ENCODE results near the gene GCC2. TPM values are rescaled to one million over a fixed set of nuclear protein-coding genes. Genes with fewer than 3 reads are reported as not detected.
"Not testable (repeated sequence)": the region's sequence is repeated elsewhere in the genome, so short reads cannot be mapped to it uniquely, and the experiment has no call there.

GCC2 gene
- total and polyA plus RNA-seq, 2 experiments from 2014 or later = 43.4 to 172 TPM

DNA sequence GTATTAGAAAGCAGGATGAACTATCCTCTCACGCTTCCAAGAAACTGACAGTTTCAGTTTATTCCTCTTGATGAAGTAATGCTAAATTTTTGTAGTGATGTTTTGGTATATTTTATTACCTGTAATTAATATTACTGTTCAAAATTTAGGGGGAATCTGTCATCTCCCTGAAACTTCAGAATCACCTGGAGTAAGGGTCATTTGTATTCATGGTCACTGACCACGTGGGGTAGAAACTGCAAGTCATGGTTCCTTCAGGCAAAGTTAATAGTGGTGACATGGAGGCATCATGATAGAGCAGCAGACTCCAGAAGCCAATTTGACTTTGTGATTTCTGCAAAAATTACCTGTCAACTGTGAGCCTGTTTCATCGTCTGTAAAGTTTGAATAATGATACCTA lies 47.2 kb downstream of the GCC2 start:
- not testable (repeated sequence) for H3K4me3 ChIP-seq; H3K4me1 Mint-ChIP-seq; H3K9me2 ChIP-seq (ENCODE audit: insufficient read depth); H4K20me1 ChIP-seq (replicated peaks; ENCODE audit: insufficient read depth); ATAC-seq; H2AFZ ChIP-seq; H3K27ac Mint-ChIP-seq; H3K4me1 ChIP-seq (ENCODE audit: insufficient read depth); H3K4me3 Mint-ChIP-seq; DNase-seq (ENCODE audit: low spot score); H3K27ac ChIP-seq (ENCODE audit: low read depth); H3K27me3 ChIP-seq (ENCODE audit: insufficient read depth); H3K79me2 ChIP-seq (replicated peaks; ENCODE audit: insufficient read depth); H3K4me2 ChIP-seq; H3K9me3 Mint-ChIP-seq; H3K27me3 Mint-ChIP-seq (ENCODE audit: insufficient read depth, low read depth, poor library complexity); H3F3A ChIP-seq (replicated peaks; ENCODE audit: low read depth)
- peaks cover 51% of the 10 kb centered on the region for H3K36me3 Mint-ChIP-seq (ENCODE audit: low read depth)
- peaks cover 17% of the 10 kb centered on the region for H3K36me3 ChIP-seq (ENCODE audit: insufficient read depth)

- not testable (repeated sequence) for H3K4me1 ChIP-seq (ENCODE audit: insufficient read depth); H4K20me1 ChIP-seq (replicated peaks; ENCODE audit: insufficient read depth); H3K9me2 ChIP-seq (ENCODE audit: insufficient read depth); H3F3A ChIP-seq (replicated peaks; ENCODE audit: low read depth); H3K36me3 ChIP-seq (ENCODE audit: insufficient read depth); H3K27ac ChIP-seq (ENCODE audit: low read depth); H3K4me3 ChIP-seq; H3K27me3 Mint-ChIP-seq (ENCODE audit: insufficient read depth, low read depth, poor library complexity); H3K4me2 ChIP-seq; H3K4me1 Mint-ChIP-seq; H3K9me3 Mint-ChIP-seq; H3K79me2 ChIP-seq (replicated peaks; ENCODE audit: insufficient read depth); H3K27me3 ChIP-seq (ENCODE audit: insufficient read depth); H3K4me3 Mint-ChIP-seq; H2AFZ ChIP-seq; H3K27ac Mint-ChIP-seq; ATAC-seq; DNase-seq (ENCODE audit: low spot score)
- peaks cover 41% of the 10 kb centered on the region for H3K36me3 Mint-ChIP-seq (ENCODE audit: low read depth)
Observed at GRCh38 chr2:108507620-108508019, 58.6 kb downstream of the GCC2 start.

DNA sequence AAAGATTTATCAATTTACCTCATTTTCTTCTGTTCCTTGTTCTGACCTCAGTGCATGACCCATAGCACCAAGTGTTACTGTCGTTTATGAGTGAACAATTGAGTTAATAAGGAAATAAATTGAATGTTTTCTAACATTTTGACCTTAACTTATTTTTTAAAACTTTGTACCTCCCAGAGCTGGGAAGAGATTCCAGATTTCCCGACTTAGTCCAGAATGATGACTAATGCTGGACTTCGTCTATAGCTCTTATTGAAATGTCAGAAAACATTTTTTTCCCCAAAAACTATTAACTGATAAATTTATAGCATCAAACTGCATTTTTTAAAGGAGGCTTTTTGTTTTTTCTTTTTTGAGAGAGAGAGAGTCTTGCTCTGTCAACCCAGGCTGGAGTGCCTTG lies 63.4 kb downstream of the GCC2 start:
- not testable (repeated sequence) for H3K4me1 ChIP-seq (ENCODE audit: insufficient read depth); H2AFZ ChIP-seq; H3K27ac ChIP-seq (ENCODE audit: low read depth); H3K4me3 Mint-ChIP-seq; H3K27me3 ChIP-seq (ENCODE audit: insufficient read depth); DNase-seq (ENCODE audit: low spot score); ATAC-seq; H3K27me3 Mint-ChIP-seq (ENCODE audit: insufficient read depth, low read depth, poor library complexity); H3K4me1 Mint-ChIP-seq; H3K36me3 ChIP-seq (ENCODE audit: insufficient read depth); H3K9me2 ChIP-seq (ENCODE audit: insufficient read depth); H3F3A ChIP-seq (replicated peaks; ENCODE audit: low read depth); H3K4me3 ChIP-seq; H3K27ac Mint-ChIP-seq; H3K79me2 ChIP-seq (replicated peaks; ENCODE audit: insufficient read depth); H3K4me2 ChIP-seq; H4K20me1 ChIP-seq (replicated peaks; ENCODE audit: insufficient read depth); H3K9me3 Mint-ChIP-seq
- peaks cover 12% of the 10 kb centered on the region; the same call in 2 of the 3 replicates for H3K36me3 Mint-ChIP-seq (ENCODE audit: low read depth)

DNA sequence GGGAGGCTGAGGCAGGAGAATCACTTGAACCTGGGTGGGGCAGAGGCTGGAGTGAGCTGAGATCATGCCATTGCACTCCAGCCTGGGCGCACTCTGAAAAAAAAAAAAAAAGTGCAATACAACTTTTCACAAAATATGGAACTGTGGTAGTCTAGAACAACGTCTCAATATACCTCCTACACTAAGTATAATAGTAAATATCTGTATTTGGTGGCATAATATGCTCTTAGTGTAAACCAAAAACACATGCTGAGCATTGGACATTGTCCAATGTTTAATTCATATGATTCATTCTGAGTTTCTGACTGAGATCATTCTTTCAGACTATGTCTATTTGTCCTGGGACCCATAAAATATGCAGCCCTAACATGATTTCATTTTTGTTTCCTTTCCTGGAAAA lies 65.5 kb downstream of the GCC2 start:
- H3K27ac Mint-ChIP-seq; H3K4me2 ChIP-seq; ATAC-seq; H4K20me1 ChIP-seq (replicated peaks; ENCODE audit: insufficient read depth); H3K9me2 ChIP-seq (ENCODE audit: insufficient read depth); DNase-seq (ENCODE audit: low spot score); H3K36me3 ChIP-seq (ENCODE audit: insufficient read depth); H2AFZ ChIP-seq; H3K79me2 ChIP-seq (replicated peaks; ENCODE audit: insufficient read depth); H3K27me3 Mint-ChIP-seq (ENCODE audit: insufficient read depth, low read depth, poor library complexity); H3F3A ChIP-seq (replicated peaks; ENCODE audit: low read depth); H3K4me3 ChIP-seq; H3K36me3 Mint-ChIP-seq (ENCODE audit: low read depth); H3K4me1 Mint-ChIP-seq; H3K9me3 Mint-ChIP-seq; H3K4me3 Mint-ChIP-seq; H3K27ac ChIP-seq (ENCODE audit: low read depth); H3K4me1 ChIP-seq (ENCODE audit: insufficient read depth); H3K27me3 ChIP-seq (ENCODE audit: insufficient read depth): not testable (repeated sequence)

GRCh38 chr2:108524688-108525087 lies 75.7 kb downstream of the GCC2 start:
- H3K27me3 Mint-ChIP-seq (ENCODE audit: insufficient read depth, low read depth, poor library complexity); H4K20me1 ChIP-seq (replicated peaks; ENCODE audit: insufficient read depth); ATAC-seq; H3K9me3 Mint-ChIP-seq; DNase-seq (ENCODE audit: low spot score); H3F3A ChIP-seq (replicated peaks; ENCODE audit: low read depth); H3K27ac Mint-ChIP-seq; H3K4me3 ChIP-seq; H3K27me3 ChIP-seq (ENCODE audit: insufficient read depth); H3K9me2 ChIP-seq (ENCODE audit: insufficient read depth); H2AFZ ChIP-seq; H3K4me1 Mint-ChIP-seq; H3K36me3 Mint-ChIP-seq (ENCODE audit: low read depth); H3K79me2 ChIP-seq (replicated peaks; ENCODE audit: insufficient read depth); H3K4me1 ChIP-seq (ENCODE audit: insufficient read depth); H3K4me3 Mint-ChIP-seq; H3K4me2 ChIP-seq; H3K36me3 ChIP-seq (ENCODE audit: insufficient read depth); H3K27ac ChIP-seq (ENCODE audit: low read depth): not testable (repeated sequence)

DNA sequence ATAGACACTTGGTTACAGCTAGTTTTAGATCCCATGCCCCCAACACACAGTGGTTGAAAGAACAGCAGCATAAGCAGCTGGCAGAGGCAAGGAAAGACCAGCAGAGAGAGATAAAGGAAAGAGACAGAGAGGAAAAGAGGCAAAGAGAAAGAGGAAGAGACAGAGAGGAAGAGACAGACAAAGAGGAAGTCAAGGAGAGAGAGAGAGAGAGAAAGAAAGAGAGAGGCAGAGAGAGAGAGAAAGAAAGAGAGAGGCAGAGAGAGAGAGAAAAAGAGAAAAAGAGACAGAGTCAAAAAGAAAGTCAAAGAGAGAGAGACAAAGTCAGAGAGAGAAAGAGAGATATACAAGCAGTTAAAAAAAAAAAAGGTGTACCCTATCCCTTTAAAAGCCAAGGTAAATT lies 76.3 kb downstream of the GCC2 start:
- not testable (repeated sequence) for H3K79me2 ChIP-seq (replicated peaks; ENCODE audit: insufficient read depth); H3K27ac Mint-ChIP-seq; H3K27me3 ChIP-seq (ENCODE audit: insufficient read depth); H3K4me1 ChIP-seq (ENCODE audit: insufficient read depth); H3K4me2 ChIP-seq; H2AFZ ChIP-seq; H3K4me1 Mint-ChIP-seq; H3K27me3 Mint-ChIP-seq (ENCODE audit: insufficient read depth, low read depth, poor library complexity); DNase-seq (ENCODE audit: low spot score); H3K36me3 ChIP-seq (ENCODE audit: insufficient read depth); H4K20me1 ChIP-seq (replicated peaks; ENCODE audit: insufficient read depth); H3F3A ChIP-seq (replicated peaks; ENCODE audit: low read depth); H3K9me3 Mint-ChIP-seq; H3K4me3 ChIP-seq; H3K4me3 Mint-ChIP-seq; ATAC-seq; H3K9me2 ChIP-seq (ENCODE audit: insufficient read depth); H3K27ac ChIP-seq (ENCODE audit: low read depth); H3K36me3 Mint-ChIP-seq (ENCODE audit: low read depth)
